Panc1 (cell line): ENCODE data around the gene TNIP2.

Experiments used
- POLR2AphosphoS5 ChIP-seq: IDR thresholded peaks from 2 replicates; pipeline ENCODE4 v1.6.1; 2012; ENCODE audit warnings: mild to moderate bottlenecking, low read depth, low read length, moderate library complexity
- SIN3A ChIP-seq: IDR thresholded peaks from 2 replicates; pipeline ENCODE4 v1.6.1; 2012; ENCODE audit warnings: low read depth, mild to moderate bottlenecking, low read length, moderate library complexity, borderline replicate concordance; ENCODE audit not compliant: insufficient read depth
- TCF7L2 ChIP-seq: IDR thresholded peaks from 2 replicates; pipeline ENCODE4 v1.6.1; 2011; ENCODE audit warnings: mild to moderate bottlenecking, low read depth, low read length, inconsistent platforms
- TF ChIP-seq, protein P1 (sequence below): fragments of 450-650 bp; IDR thresholded peaks from 2 replicates; pipeline ENCODE4 v1.5.1; 2017; ENCODE audit warnings: mild to moderate bottlenecking
- TF ChIP-seq, protein P2 (sequence below), 2 experiments: IDR thresholded peaks; 2 replicates each; pipeline ENCODE4 v1.6.1; 2011 to 2012; ENCODE audit warnings: low read depth in 2 of 2, control low read depth in 1 of 2, low read length in 1 of 2, mild to moderate bottlenecking in 1 of 2, moderate library complexity in 1 of 2; ENCODE audit not compliant: insufficient read depth in 1 of 2

DNA sequence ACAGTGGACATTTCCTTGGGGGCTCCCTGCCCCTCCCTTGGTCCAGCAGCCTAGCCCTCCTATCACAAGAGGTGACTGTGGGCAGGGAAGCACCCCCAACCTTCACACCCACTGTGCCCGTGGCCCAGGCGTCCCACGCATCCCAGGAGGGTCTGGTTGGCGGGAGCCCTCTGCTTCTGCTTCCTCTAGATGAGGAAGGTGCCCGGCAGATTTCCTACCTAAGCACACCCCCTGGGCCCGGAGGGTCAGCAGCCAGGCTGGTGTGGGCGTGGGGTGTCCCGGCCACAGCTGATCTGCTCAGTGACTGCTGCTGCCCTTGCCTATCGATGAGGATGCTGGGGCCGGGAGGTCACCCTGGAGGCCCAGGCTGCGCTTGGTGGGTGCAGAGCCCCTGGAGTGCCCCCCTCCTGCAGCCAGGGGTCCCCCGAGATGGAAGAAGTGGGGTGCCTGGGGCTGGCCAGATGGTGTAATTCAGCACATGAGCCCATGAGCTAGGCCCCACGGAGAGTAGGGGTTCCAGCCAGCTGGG is 48.9 kb upstream of the TNIP2 start:
- no peak for TF ChIP-seq POLR2AphosphoS5
- TF ChIP-seq, protein P1, sequence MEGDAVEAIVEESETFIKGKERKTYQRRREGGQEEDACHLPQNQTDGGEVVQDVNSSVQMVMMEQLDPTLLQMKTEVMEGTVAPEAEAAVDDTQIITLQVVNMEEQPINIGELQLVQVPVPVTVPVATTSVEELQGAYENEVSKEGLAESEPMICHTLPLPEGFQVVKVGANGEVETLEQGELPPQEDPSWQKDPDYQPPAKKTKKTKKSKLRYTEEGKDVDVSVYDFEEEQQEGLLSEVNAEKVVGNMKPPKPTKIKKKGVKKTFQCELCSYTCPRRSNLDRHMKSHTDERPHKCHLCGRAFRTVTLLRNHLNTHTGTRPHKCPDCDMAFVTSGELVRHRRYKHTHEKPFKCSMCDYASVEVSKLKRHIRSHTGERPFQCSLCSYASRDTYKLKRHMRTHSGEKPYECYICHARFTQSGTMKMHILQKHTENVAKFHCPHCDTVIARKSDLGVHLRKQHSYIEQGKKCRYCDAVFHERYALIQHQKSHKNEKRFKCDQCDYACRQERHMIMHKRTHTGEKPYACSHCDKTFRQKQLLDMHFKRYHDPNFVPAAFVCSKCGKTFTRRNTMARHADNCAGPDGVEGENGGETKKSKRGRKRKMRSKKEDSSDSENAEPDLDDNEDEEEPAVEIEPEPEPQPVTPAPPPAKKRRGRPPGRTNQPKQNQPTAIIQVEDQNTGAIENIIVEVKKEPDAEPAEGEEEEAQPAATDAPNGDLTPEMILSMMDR = no peak
- no peak for TF ChIP-seq SIN3A
- TF ChIP-seq, protein P2, sequence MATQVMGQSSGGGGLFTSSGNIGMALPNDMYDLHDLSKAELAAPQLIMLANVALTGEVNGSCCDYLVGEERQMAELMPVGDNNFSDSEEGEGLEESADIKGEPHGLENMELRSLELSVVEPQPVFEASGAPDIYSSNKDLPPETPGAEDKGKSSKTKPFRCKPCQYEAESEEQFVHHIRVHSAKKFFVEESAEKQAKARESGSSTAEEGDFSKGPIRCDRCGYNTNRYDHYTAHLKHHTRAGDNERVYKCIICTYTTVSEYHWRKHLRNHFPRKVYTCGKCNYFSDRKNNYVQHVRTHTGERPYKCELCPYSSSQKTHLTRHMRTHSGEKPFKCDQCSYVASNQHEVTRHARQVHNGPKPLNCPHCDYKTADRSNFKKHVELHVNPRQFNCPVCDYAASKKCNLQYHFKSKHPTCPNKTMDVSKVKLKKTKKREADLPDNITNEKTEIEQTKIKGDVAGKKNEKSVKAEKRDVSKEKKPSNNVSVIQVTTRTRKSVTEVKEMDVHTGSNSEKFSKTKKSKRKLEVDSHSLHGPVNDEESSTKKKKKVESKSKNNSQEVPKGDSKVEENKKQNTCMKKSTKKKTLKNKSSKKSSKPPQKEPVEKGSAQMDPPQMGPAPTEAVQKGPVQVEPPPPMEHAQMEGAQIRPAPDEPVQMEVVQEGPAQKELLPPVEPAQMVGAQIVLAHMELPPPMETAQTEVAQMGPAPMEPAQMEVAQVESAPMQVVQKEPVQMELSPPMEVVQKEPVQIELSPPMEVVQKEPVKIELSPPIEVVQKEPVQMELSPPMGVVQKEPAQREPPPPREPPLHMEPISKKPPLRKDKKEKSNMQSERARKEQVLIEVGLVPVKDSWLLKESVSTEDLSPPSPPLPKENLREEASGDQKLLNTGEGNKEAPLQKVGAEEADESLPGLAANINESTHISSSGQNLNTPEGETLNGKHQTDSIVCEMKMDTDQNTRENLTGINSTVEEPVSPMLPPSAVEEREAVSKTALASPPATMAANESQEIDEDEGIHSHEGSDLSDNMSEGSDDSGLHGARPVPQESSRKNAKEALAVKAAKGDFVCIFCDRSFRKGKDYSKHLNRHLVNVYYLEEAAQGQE (IDR thresholded peaks at IDR 0.05; ENCODE audit: insufficient read depth in 1 of 2, low read depth in 2 of 2, low read length in 1 of 2) = no peak
- no peak for TF ChIP-seq TCF7L2
